ENCODE results near the gene CSNK1G3.

DNA sequence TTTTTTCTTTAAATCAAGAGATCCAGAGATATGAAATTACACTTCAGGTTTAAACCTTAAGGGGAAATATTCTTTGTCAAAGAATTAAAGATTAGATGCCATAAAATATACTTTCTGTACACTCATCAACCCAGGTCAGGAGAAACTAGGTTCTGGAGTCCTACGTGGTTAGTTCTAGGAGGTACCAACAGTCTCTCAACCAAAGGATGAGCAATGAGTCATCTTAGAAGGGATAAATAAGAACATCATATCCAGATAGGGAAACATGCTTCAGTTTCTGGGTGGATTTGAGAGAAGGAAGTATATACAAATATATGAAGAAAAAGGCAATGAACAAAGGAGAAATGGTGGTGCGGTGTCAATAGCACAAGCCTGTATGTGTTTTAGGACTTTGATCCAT is 98.2 kb downstream of the CSNK1G3 start:
- TF ChIP-seq, protein P1, sequence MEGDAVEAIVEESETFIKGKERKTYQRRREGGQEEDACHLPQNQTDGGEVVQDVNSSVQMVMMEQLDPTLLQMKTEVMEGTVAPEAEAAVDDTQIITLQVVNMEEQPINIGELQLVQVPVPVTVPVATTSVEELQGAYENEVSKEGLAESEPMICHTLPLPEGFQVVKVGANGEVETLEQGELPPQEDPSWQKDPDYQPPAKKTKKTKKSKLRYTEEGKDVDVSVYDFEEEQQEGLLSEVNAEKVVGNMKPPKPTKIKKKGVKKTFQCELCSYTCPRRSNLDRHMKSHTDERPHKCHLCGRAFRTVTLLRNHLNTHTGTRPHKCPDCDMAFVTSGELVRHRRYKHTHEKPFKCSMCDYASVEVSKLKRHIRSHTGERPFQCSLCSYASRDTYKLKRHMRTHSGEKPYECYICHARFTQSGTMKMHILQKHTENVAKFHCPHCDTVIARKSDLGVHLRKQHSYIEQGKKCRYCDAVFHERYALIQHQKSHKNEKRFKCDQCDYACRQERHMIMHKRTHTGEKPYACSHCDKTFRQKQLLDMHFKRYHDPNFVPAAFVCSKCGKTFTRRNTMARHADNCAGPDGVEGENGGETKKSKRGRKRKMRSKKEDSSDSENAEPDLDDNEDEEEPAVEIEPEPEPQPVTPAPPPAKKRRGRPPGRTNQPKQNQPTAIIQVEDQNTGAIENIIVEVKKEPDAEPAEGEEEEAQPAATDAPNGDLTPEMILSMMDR (IDR thresholded peaks at IDR 0.05): no peak
- no peak for TF ChIP-seq ZFX (IDR thresholded peaks at IDR 0.05; ENCODE audit: borderline replicate concordance)
